ENCODE data around the gene GALNT14. TPM values are rescaled to one million over a fixed set of nuclear protein-coding genes. Genes with fewer than 3 reads are reported as not detected.

Gene GALNT14
- total and polyA plus RNA-seq, 2 of the 13 experiments (the other 11 are each of a cell fraction or from before 2014, with no cell fraction given): not detected

- Histone ChIP-seq H3K27me3 (ENCODE audit: control insufficient read depth in 1 of 2, insufficient read depth in 2 of 2, low read length in 2 of 2) (peaks cover 0 to 21% of the 10 kb centered on the region in 2 experiments; a peak in 4 of 5 replicates), H4K20me1 (ENCODE audit: insufficient read depth, low read length) (no peaks in the 10 kb centered on the region), H3K36me3 (replicated peaks in 1 of 2; ENCODE audit: control insufficient read depth in 1 of 2, insufficient read depth in 2 of 2, low read length in 2 of 2) (no peaks in the 10 kb centered on the region), H2AFZ (ENCODE audit: low read length) (no peak overlapping the region), H3K27ac (ENCODE audit: extremely low read length, insufficient read depth, low read length) (no peak overlapping the region), H3K9ac (ENCODE audit: insufficient read depth, low read depth, low read length) (no peak overlapping the region), H3K4me2 (ENCODE audit: low read depth, low read length) (no peak overlapping the region), H3K9me3 (ENCODE audit: low read length) (no peaks in the 10 kb centered on the region), H3K4me3 (replicated peaks in 1 of 3; ENCODE audit: insufficient read depth in 1 of 3, low read depth in 2 of 3, low read length in 3 of 3) (no peak overlapping the region), H3K79me2 (ENCODE audit: insufficient read depth, low read length) (no peaks in the 10 kb centered on the region), H3K4me1 (ENCODE audit: insufficient read depth, low read length) (no peaks in the 10 kb centered on the region)
- FAIRE-seq (no peak), DNase-seq (ENCODE audit: low spot score) (no peak), ATAC-seq (no peak)
- BruUV-seq (replicated peaks): no TSS peak
- in situ Hi-C loops (cut with HindIII; ENCODE audit: extremely low pct_ligation_motif_present, low pct_unique_long_range_greater_than_20kb) (no loop called here), intact Hi-C loops (cut with micrococcal nuclease; ENCODE audit: unreplicated experiment) (no loop called here)
- TF ChIP-seq RAD51 (IDR thresholded peaks at IDR 0.05; ENCODE audit: borderline replicate concordance): peak; percentile 64; the same call in 1 of the 2 replicates
- TF ChIP-seq USF2 (IDR thresholded peaks at IDR 0.05; ENCODE audit: low read depth, low read length): peak; percentile 19; the same call in 1 of the 2 replicates
- TF ChIP-seq USF2 (CRISPR knock-in tag; IDR thresholded peaks at IDR 0.05; ENCODE audit: borderline replicate concordance): no peak
- TF ChIP-seq SIX1 (CRISPR knock-in tag; IDR thresholded peaks at IDR 0.05; ENCODE audit: borderline replicate concordance): no peak
- ChIA-PET CTCF (ENCODE audit: low intra/inter-chr PET ratio, low total read pairs) (no interaction called here), POLR2A (no interaction called here)
- 0% methylated on average over 2 of the region's 3 CpGs for WGBS (ENCODE audit: low lambda C conversion rate)
Observed at GRCh38 chr2:30959653-30960052, 178.6 kb downstream of the GALNT14 start.

GRCh38 chr2:30958918-30959265 lies 179.3 kb downstream of the GALNT14 start:
- Histone ChIP-seq H3K4me3 (replicated peaks in 1 of 3; ENCODE audit: insufficient read depth in 1 of 3, low read depth in 2 of 3, low read length in 3 of 3) (no peak overlapping the region), H4K20me1 (ENCODE audit: insufficient read depth, low read length) (no peaks in the 10 kb centered on the region), H3K36me3 (replicated peaks in 1 of 2; ENCODE audit: control insufficient read depth in 1 of 2, insufficient read depth in 2 of 2, low read length in 2 of 2) (no peaks in the 10 kb centered on the region), H3K27me3 (ENCODE audit: control insufficient read depth in 1 of 2, insufficient read depth in 2 of 2, low read length in 2 of 2) (peaks cover 0 to 20% of the 10 kb centered on the region in 2 experiments; a peak in 4 of 5 replicates), H3K4me2 (ENCODE audit: low read depth, low read length) (no peak overlapping the region), H3K9me3 (ENCODE audit: low read length) (no peaks in the 10 kb centered on the region), H3K79me2 (ENCODE audit: insufficient read depth, low read length) (no peaks in the 10 kb centered on the region), H2AFZ (ENCODE audit: low read length) (no peak overlapping the region), H3K9ac (ENCODE audit: insufficient read depth, low read depth, low read length) (no peak overlapping the region), H3K4me1 (ENCODE audit: insufficient read depth, low read length) (no peaks in the 10 kb centered on the region), H3K27ac (ENCODE audit: extremely low read length, insufficient read depth, low read length) (no peak overlapping the region)
- intact Hi-C loops (cut with micrococcal nuclease; ENCODE audit: unreplicated experiment) (no loop called here), in situ Hi-C loops (cut with HindIII; ENCODE audit: extremely low pct_ligation_motif_present, low pct_unique_long_range_greater_than_20kb) (no loop called here)
- TF ChIP-seq ZNF549 (CRISPR knock-in tag; IDR thresholded peaks at IDR 0.05) (no peak), THAP9 (CRISPR knock-in tag; IDR thresholded peaks at IDR 0.05; ENCODE audit: borderline replicate concordance) (no peak), NFE2L2 (IDR thresholded peaks at IDR 0.05; ENCODE audit: low read length) (no peak), ETV5 (CRISPR knock-in tag; IDR thresholded peaks at IDR 0.05; ENCODE audit: borderline replicate concordance) (no peak), THAP11 (CRISPR knock-in tag; IDR thresholded peaks at IDR 0.05) (no peak), ZNF674 (CRISPR knock-in tag; IDR thresholded peaks at IDR 0.05; ENCODE audit: low read depth) (no peak)
- no peak for ATAC-seq
- BruUV-seq (replicated peaks): no TSS peak
- ChIA-PET CTCF (ENCODE audit: low intra/inter-chr PET ratio, low total read pairs) (no interaction called here), POLR2A (no interaction called here)
- WGBS (ENCODE audit: low lambda C conversion rate): 6% methylated on average over 4 of the region's 4 CpGs
- FAIRE-seq: no peak
- no peak for DNase-seq (ENCODE audit: low spot score)
